Loucy (cell line): ENCODE data around the gene TP53I11.

Source experiments
- EZH2phosphoT487 ChIP-seq: fragments of 200-600 bp; IDR thresholded peaks from 2 replicates; pipeline ENCODE4 v1.6.1; 2018; ENCODE audit warnings: antibody characterized with exemption, mild to moderate bottlenecking, moderate library complexity, borderline replicate concordance
- TF ChIP-seq, protein P1 (sequence below): fragments of 200-600 bp; sonication (generic); conservative IDR thresholded peaks from 2 replicates; pipeline ENCODE4 v1.5.1; 2014; ENCODE audit warnings: mild to moderate bottlenecking, antibody characterized with exemption, low read length

DNA sequence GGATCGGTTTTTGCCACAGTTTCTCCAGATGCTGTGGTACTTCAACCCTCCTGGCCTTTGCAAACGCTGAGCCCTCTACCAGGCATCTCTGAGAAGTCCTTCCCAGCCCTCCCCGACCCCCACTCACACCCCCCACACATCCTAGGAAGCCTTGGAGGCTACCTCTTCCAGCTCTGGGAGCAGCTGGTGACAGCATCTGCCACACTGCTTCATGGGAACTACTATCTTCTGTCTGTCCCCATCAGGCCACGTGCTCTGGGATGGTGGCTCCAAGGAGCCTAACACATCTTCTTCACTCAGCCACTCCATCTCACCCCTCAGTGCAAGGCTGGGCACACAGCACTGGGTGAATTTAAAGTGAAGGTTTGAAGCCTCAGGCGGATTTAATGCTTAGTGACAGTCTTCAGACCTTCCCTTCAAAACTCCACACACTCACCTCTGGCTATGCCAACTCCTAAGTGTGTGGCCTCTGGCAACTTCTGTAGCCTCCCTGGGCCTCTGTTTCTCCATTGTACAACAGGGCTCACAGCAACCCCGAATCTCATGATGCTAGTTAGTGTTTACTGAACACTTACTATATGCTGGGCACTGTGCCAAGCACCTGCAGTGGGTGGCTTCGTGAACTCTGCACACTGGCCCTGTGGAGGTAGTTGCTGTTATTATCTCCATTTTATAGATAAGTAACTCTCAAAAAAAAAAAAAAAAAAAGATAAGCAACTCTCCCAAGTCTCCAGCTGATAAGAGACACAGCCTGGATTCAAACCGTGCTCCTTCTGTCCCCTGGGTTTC lies 7.3 kb upstream of the TP53I11 start:
- TF ChIP-seq, protein P1, sequence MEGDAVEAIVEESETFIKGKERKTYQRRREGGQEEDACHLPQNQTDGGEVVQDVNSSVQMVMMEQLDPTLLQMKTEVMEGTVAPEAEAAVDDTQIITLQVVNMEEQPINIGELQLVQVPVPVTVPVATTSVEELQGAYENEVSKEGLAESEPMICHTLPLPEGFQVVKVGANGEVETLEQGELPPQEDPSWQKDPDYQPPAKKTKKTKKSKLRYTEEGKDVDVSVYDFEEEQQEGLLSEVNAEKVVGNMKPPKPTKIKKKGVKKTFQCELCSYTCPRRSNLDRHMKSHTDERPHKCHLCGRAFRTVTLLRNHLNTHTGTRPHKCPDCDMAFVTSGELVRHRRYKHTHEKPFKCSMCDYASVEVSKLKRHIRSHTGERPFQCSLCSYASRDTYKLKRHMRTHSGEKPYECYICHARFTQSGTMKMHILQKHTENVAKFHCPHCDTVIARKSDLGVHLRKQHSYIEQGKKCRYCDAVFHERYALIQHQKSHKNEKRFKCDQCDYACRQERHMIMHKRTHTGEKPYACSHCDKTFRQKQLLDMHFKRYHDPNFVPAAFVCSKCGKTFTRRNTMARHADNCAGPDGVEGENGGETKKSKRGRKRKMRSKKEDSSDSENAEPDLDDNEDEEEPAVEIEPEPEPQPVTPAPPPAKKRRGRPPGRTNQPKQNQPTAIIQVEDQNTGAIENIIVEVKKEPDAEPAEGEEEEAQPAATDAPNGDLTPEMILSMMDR = no peak
- no peak for TF ChIP-seq EZH2phosphoT487
